ENCODE measurements around the gene DOK6. TPM values are rescaled to one million over a fixed set of nuclear protein-coding genes. Genes with fewer than 3 reads are reported as not detected.

DOK6 gene
- total RNA-seq, result under 0.01 TPM in 1 of 2 replicates, not detected in the other

GRCh38 chr18:69400253-69400975 lies at the start of gene DOK6:
DOK6 (plus strand) TSS chr18:69400888.

Measured in tracheal epithelial cell (primary cell).